Right lobe of liver (tissue), 4 donors: ENCODE data around the gene SCNN1A.

Experiments used
- POLR2A ChIP-seq: fragments of 450-650 bp; IDR thresholded peaks from one replicate; pipeline ENCODE4 v1.6.1; 2017; ENCODE audit warnings: antibody characterized with exemption, mild to moderate bottlenecking
- TF ChIP-seq, protein P1 (sequence below), 4 donors: fragments of 200-600 bp in 3 of 4; fragments of 450-650 bp in 1 of 4; IDR thresholded peaks; one replicate each; pipeline versions ENCODE4 v1.5.1 to v1.8.0; 2016 to 2022; ENCODE audit warnings: antibody characterized with exemption in 4 of 4, mild to moderate bottlenecking in 2 of 4
- donor health status: DM: no; HTN: no; CAD: no.
- donor health status: DM: no; HTN: no; CAD: no.
- donor health status: DM: no; HTN: yes; CAD: no.

- TF ChIP-seq POLR2A = no peak
- TF ChIP-seq, protein P1, sequence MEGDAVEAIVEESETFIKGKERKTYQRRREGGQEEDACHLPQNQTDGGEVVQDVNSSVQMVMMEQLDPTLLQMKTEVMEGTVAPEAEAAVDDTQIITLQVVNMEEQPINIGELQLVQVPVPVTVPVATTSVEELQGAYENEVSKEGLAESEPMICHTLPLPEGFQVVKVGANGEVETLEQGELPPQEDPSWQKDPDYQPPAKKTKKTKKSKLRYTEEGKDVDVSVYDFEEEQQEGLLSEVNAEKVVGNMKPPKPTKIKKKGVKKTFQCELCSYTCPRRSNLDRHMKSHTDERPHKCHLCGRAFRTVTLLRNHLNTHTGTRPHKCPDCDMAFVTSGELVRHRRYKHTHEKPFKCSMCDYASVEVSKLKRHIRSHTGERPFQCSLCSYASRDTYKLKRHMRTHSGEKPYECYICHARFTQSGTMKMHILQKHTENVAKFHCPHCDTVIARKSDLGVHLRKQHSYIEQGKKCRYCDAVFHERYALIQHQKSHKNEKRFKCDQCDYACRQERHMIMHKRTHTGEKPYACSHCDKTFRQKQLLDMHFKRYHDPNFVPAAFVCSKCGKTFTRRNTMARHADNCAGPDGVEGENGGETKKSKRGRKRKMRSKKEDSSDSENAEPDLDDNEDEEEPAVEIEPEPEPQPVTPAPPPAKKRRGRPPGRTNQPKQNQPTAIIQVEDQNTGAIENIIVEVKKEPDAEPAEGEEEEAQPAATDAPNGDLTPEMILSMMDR (IDR thresholded peaks at IDR 0.05) = no peak
Observed at GRCh38 chr12:6330999-6331714, 44.2 kb downstream of the SCNN1A start.
